ENCODE measurements around the gene ELMO1. TPM values are rescaled to one million over a fixed set of nuclear protein-coding genes. Genes with fewer than 3 reads are reported as not detected.

Gene ELMO1
- total RNA-seq, 1 experiment from 2014 or later: 1.1 TPM

DNA sequence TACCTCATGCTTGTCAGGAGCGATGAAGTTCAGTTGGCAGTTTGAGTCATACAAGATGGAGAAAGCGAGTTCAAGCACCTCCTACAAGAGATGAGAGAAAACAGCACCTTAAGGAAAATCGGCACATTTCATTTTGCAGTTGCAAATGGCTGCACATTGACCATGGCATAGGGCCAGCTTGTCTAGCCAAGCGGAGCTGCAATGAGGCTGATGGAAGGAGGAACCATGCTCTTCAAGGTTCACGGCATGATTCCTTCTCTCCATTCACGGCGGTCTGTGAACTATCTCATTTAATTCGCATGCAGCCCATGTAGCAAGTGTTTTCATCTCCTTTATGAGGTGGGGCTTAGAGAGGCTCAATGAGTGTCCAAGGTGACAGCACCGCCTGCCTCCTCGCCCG is 587.0 kb downstream of the ELMO1 start:
- H4K20me1 ChIP-seq (ENCODE audit: insufficient read depth): no peaks in the 10 kb centered on the region
- no peak overlapping the region for H3K9ac ChIP-seq (ENCODE audit: low read length)
- no peaks in the 10 kb centered on the region for H3K79me2 ChIP-seq (ENCODE audit: insufficient read depth, low read length)
- no peak overlapping the region for H3K4me2 ChIP-seq (ENCODE audit: low read length)
- no peaks in the 10 kb centered on the region for H3K36me3 ChIP-seq (ENCODE audit: control insufficient read depth in 1 of 2, insufficient read depth in 2 of 2, low read length in 2 of 2)
- ChIA-PET CTCF (no interaction called here), POLR2A (no interaction called here), RAD21 (ENCODE audit: low non-redundant PET in 1 of 2, low total read pairs in 2 of 2, uncharacterized antibody in 2 of 2, unreplicated experiment in 2 of 2) (no interaction called here)
- no peaks in the 10 kb centered on the region for H3K9me2 ChIP-seq (ENCODE audit: insufficient read depth)
- H2AFZ ChIP-seq (ENCODE audit: low read depth, low read length, poor library complexity, severe bottlenecking): no peak overlapping the region
- no peaks in the 10 kb centered on the region for H3K27me3 ChIP-seq (ENCODE audit: insufficient read depth, low read length)
- H3K4me3 ChIP-seq (replicated peaks in 1 of 2; ENCODE audit: low read depth in 1 of 2, low read length in 2 of 2): no peak overlapping the region
- DNase-seq (ENCODE audit: low read depth, low spot score) (no peak), ATAC-seq (no peak)
- H3K4me1 ChIP-seq (ENCODE audit: control insufficient read depth in 1 of 2, insufficient read depth in 2 of 2, low read length in 2 of 2): no peaks in the 10 kb centered on the region
- intact Hi-C loops (cut with micrococcal nuclease): no loop called here
- H3K9me3 ChIP-seq (ENCODE audit: control insufficient read depth in 1 of 2, insufficient read depth in 1 of 2, low read depth in 1 of 2, low read length in 2 of 2): no peaks in the 10 kb centered on the region
- no TSS peak for BruUV-seq (replicated peaks)
- TF ChIP-seq SP1 (IDR thresholded peaks at IDR 0.05; ENCODE audit: low read depth): no peak
- no peak for TF ChIP-seq ELF1 (IDR thresholded peaks at IDR 0.05; ENCODE audit: borderline replicate concordance, low read depth)
- TF ChIP-seq POLR2AphosphoS5 (IDR thresholded peaks at IDR 0.05; ENCODE audit: low read depth, low read length): no peak
- TF ChIP-seq EZH2 (IDR thresholded peaks at IDR 0.05): no peak
- TF ChIP-seq CEBPB (IDR thresholded peaks at IDR 0.05; ENCODE audit: low read depth): no peak
- TF ChIP-seq, protein P1, sequence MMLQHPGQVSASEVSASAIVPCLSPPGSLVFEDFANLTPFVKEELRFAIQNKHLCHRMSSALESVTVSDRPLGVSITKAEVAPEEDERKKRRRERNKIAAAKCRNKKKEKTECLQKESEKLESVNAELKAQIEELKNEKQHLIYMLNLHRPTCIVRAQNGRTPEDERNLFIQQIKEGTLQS (IDR thresholded peaks at IDR 0.05): no peak
- no peak for TF ChIP-seq CBX3 (IDR thresholded peaks at IDR 0.05; ENCODE audit: low read depth)
- TF ChIP-seq, protein P2, sequence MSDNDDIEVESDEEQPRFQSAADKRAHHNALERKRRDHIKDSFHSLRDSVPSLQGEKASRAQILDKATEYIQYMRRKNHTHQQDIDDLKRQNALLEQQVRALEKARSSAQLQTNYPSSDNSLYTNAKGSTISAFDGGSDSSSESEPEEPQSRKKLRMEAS (IDR thresholded peaks at IDR 0.05): no peak
- TF ChIP-seq TCF7L2 (IDR thresholded peaks at IDR 0.05; ENCODE audit: borderline replicate concordance, extremely low read depth, insufficient read depth, insufficient read length): no peak
- TF ChIP-seq, protein P3, sequence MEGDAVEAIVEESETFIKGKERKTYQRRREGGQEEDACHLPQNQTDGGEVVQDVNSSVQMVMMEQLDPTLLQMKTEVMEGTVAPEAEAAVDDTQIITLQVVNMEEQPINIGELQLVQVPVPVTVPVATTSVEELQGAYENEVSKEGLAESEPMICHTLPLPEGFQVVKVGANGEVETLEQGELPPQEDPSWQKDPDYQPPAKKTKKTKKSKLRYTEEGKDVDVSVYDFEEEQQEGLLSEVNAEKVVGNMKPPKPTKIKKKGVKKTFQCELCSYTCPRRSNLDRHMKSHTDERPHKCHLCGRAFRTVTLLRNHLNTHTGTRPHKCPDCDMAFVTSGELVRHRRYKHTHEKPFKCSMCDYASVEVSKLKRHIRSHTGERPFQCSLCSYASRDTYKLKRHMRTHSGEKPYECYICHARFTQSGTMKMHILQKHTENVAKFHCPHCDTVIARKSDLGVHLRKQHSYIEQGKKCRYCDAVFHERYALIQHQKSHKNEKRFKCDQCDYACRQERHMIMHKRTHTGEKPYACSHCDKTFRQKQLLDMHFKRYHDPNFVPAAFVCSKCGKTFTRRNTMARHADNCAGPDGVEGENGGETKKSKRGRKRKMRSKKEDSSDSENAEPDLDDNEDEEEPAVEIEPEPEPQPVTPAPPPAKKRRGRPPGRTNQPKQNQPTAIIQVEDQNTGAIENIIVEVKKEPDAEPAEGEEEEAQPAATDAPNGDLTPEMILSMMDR (IDR thresholded peaks at IDR 0.05 in 2 of 3, conservative IDR thresholded peaks at IDR 0.05 in 1 of 3; ENCODE audit: borderline replicate concordance in 1 of 3, insufficient read depth in 1 of 3, low read depth in 2 of 3, low read length in 2 of 3): no peak
- no peak for TF ChIP-seq RAD21 (IDR thresholded peaks at IDR 0.05; ENCODE audit: low read depth)
- no peak overlapping the region for H3K27ac ChIP-seq (ENCODE audit: low read depth, low read length)
